KOPT-K1 (cell line): ENCODE data around the gene MMP14.
"Not testable (repeated sequence)": the region's sequence is repeated elsewhere in the genome, so short reads cannot be mapped to it uniquely, and the experiment has no call there.

ENCODE experiments used
- H3K27ac ChIP-seq: fragments of 200-600 bp; sonication (generic); 2 replicates; pipeline ENCODE4 v1.5.1; 2016; ENCODE audit warnings: antibody characterized with exemption, mild to moderate bottlenecking, low read depth, low read length; ENCODE audit not compliant: poor library complexity, severe bottlenecking
- H3K36me3 ChIP-seq: fragments of 200-600 bp; sonication (generic); 2 replicates; pipeline ENCODE4 v1.5.1; 2017; ENCODE audit warnings: antibody characterized with exemption, mild to moderate bottlenecking, low read length, moderate library complexity; ENCODE audit not compliant: insufficient read depth
- H3K9me3 ChIP-seq: fragments of 200-600 bp; sonication (generic); 2 replicates; pipeline ENCODE4 v1.5.1; 2017; ENCODE audit warnings: antibody characterized with exemption, low read length, mild to moderate bottlenecking; ENCODE audit not compliant: insufficient read depth, poor library complexity, severe bottlenecking

The MMP14 gene

GRCh38 chr14:22836301-22837113, at the start of gene MMP14:
MMP14 (plus strand) TSS chr14:22836585; CDS start chr14:22836818, 233 bp downstream.
- H3K9me3 ChIP-seq: no peaks in the 10 kb centered on the region
- no peak within 1 kb of the TSS for H3K27ac ChIP-seq
- peaks cover 38% of the 10 kb centered on the region for H3K36me3 ChIP-seq

- H3K9me3 ChIP-seq: no peaks in the 10 kb centered on the region
- H3K36me3 ChIP-seq: no peaks in the 10 kb centered on the region
- no peak overlapping the region for H3K27ac ChIP-seq
Measured at GRCh38 chr14:22786685-22787084, 49.7 kb upstream of the MMP14 start.

- Histone ChIP-seq H3K36me3 (no peaks in the 10 kb centered on the region), H3K27ac (no peak overlapping the region), H3K9me3 (peaks cover 7% of the 10 kb centered on the region)
Measured at GRCh38 chr14:22791301-22791700, 45.1 kb upstream of the MMP14 start.

DNA sequence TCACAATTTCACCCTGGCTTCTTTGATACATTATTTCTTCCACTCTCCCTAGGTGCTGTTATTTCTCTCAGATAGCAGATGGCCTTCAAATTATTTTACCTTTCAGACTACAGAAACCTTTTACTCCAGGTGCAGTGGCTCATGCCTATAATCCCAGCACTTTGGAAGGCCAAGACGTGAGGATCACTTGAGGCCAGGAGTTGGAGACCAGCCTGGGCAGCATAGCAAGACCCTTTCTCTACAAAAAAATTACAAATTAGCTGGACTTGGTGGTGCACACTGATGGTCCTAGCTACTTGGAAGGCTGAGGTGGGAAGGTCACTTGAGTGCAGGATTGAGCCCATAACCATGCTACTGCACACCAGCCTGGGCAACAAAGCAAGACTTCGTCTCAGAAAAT, 44.2 kb upstream of the MMP14 start:
- no peak overlapping the region for H3K27ac ChIP-seq
- peaks cover 7% of the 10 kb centered on the region for H3K9me3 ChIP-seq
- no peaks in the 10 kb centered on the region for H3K36me3 ChIP-seq

GRCh38 chr14:22793550-22793949, 42.8 kb upstream of the MMP14 start:
- H3K36me3 ChIP-seq, H3K9me3 ChIP-seq, H3K27ac ChIP-seq: not testable (repeated sequence)

DNA sequence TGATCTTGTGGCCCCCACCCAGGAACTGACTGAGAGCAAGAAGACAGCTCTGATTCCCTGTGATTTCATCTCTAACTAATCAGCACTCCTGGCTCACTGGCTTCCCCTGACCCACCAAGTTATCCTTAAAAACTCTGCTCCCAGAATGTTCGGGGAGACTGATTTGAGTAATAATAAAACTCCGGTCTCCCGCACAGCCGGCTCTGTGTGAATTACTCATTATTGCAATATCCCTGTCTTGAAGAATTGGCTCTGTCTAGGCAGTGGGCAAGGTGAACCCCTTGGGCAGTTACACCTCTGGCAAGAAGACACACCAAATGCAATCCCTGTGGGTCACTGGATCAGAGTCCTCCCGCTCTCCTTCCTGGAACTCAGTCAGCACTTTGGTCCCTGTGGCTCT, 42.4 kb upstream of the MMP14 start:
- H3K36me3 ChIP-seq: no peaks in the 10 kb centered on the region
- no peak overlapping the region for H3K27ac ChIP-seq
- H3K9me3 ChIP-seq: peaks cover 7% of the 10 kb centered on the region

GRCh38 chr14:22794551-22794951, 41.8 kb upstream of the MMP14 start:
- Histone ChIP-seq H3K27ac (no peak overlapping the region), H3K9me3 (peaks cover 7% of the 10 kb centered on the region), H3K36me3 (no peaks in the 10 kb centered on the region)

GRCh38 chr14:22796087-22796707, 40.2 kb upstream of the MMP14 start:
- Histone ChIP-seq H3K36me3 (no peaks in the 10 kb centered on the region), H3K9me3 (peaks cover 7% of the 10 kb centered on the region), H3K27ac (no peak overlapping the region)

- H3K27ac ChIP-seq: no peak overlapping the region
- H3K36me3 ChIP-seq: no peaks in the 10 kb centered on the region
- peaks cover 7% of the 10 kb centered on the region for H3K9me3 ChIP-seq
Measured at GRCh38 chr14:22797017-22797917, 39.1 kb upstream of the MMP14 start.

GRCh38 chr14:22798528-22798927, 37.9 kb upstream of the MMP14 start:
- Histone ChIP-seq H3K27ac (no peak overlapping the region), H3K9me3 (peaks cover 7% of the 10 kb centered on the region), H3K36me3 (no peaks in the 10 kb centered on the region)

GRCh38 chr14:22800346-22800745, 36.0 kb upstream of the MMP14 start:
- Histone ChIP-seq H3K36me3 (no peaks in the 10 kb centered on the region), H3K27ac (no peak overlapping the region), H3K9me3 (peaks cover 7% of the 10 kb centered on the region)

- Histone ChIP-seq H3K9me3 (no peaks in the 10 kb centered on the region), H3K27ac (no peak overlapping the region), H3K36me3 (no peaks in the 10 kb centered on the region)
Measured at GRCh38 chr14:22801716-22802115, 34.7 kb upstream of the MMP14 start.

DNA sequence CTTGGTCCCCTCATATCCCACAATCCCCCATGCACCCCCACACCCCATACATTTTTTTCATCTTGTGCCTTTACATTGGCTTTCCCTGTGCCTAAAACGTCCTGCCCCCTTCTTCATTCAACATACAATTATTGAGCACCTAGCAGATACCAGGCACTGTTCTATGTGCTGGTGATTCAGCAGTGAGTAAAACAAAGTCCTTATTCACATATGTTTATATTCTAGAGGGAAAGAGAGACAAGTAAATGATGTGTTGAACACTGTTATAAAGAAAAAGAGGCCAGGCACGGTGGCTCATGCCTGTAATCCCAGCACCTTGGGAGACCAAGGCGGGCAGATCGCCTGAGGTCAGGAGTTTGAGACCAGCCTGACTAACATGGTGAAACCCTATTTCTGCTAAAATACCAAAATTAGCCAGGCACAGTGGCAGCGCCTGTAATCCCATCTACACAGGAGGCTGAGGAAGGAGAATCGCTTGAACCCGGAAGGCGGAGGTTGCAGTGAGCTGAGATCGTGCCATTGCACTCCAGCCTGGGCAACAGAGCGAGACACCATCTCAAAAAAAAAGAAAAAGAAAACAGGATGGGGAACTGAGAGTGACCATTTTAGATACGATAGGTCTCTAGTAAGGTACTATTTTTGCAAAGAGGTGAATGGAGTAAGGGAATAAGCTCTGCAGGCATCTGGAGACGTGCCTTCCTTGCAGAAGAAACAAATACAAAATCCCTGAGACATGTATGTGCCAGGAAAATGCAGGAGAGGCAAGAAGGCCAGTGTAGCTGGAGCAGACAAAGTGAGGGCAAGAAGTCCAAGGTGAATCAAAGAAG, 33.3 kb upstream of the MMP14 start:
- no peak overlapping the region for H3K27ac ChIP-seq
- no peaks in the 10 kb centered on the region for H3K9me3 ChIP-seq
- H3K36me3 ChIP-seq: no peaks in the 10 kb centered on the region

- Histone ChIP-seq H3K9me3 (no peaks in the 10 kb centered on the region), H3K36me3 (no peaks in the 10 kb centered on the region), H3K27ac (no peak overlapping the region)
Measured at GRCh38 chr14:22803687-22803974, 32.8 kb upstream of the MMP14 start.

DNA sequence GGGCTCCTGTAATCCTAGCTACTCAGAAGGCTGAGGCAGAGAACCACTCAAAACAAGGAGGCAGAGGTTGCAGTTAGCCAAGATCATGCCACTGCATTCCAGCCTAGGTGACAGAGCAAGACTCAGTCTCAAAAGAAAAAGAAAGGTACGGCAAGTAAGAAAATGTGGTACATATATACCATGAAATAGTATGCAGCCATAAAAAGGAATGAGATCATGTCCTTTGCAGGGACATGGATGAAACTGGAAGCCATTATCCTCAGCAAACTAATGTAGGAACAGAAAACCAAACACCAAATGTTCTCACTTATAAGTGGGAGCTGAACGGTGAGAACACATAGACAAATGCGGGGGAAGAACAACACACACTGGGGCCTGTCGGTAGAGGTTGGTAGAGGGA, 31.1 kb upstream of the MMP14 start:
- not testable (repeated sequence) for H3K27ac ChIP-seq, H3K36me3 ChIP-seq, H3K9me3 ChIP-seq
